OCI-LY3 (cell line): Measurements from ENCODE around the gene OSBPL3.

ENCODE experiments used
- CTCF ChIP-seq: fragments of 200-600, 300-600 bp; sonication (generic); IDR thresholded peaks from 2 replicates; pipeline ENCODE4 v1.5.1; 2014; ENCODE audit warnings: antibody characterized with exemption, low read length, low read depth
- EZH2phosphoT487 ChIP-seq: fragments of 200-600 bp; shearing (Covaris generic); IDR thresholded peaks from 2 replicates; pipeline ENCODE4 v1.6.1; 2018; ENCODE audit warnings: antibody characterized with exemption, mixed run types, low read depth

GRCh38 chr7:24962418-24962962 is 17.5 kb downstream of the OSBPL3 start:
- TF ChIP-seq CTCF = no peak
- TF ChIP-seq EZH2phosphoT487 = no peak
